Prostate gland (tissue), 2 donors: Measurements from ENCODE around the gene ITGA4.

ENCODE experiments used
- CTCF ChIP-seq, 4 experiments: fragments of 200-600 bp in 2 of 4; fragments of 450-650 bp in 2 of 4; sonication (generic) in 2 of 4; IDR thresholded peaks; 1 replicate in 3 of 4; 2 replicates in 1 of 4; pipeline ENCODE4 v1.5.1; 2016 to 2019; ENCODE audit warnings: antibody characterized with exemption in 4 of 4, mild to moderate bottlenecking in 2 of 4, moderate library complexity in 2 of 4
- POLR2A ChIP-seq: fragments of 450-650 bp; IDR thresholded peaks from one replicate; pipeline ENCODE4 v1.6.1; 2016; ENCODE audit warnings: antibody characterized with exemption, mild to moderate bottlenecking
- POLR2AphosphoS5 ChIP-seq: sonication (generic); formaldehyde crosslinking; IDR thresholded peaks from one replicate; pipeline ENCODE4 v1.6.1; 2017; ENCODE audit warnings: antibody characterized with exemption

GRCh38 chr2:181566334-181567032, 109.3 kb downstream of the ITGA4 start:
- TF ChIP-seq POLR2A, result no peak
- no peak for TF ChIP-seq CTCF (IDR thresholded peaks at IDR 0.05)
- no peak for TF ChIP-seq POLR2AphosphoS5
